Sigmoid colon (tissue), 4 donors: ENCODE results near the gene C11orf21.

ENCODE experiments used
- EP300 ChIP-seq, 4 donors: sonication (generic); formaldehyde crosslinking; IDR thresholded peaks; one replicate each; pipeline ENCODE4 v1.6.1; 2017; ENCODE audit warnings: antibody characterized with exemption in 4 of 4
- TF ChIP-seq, protein P1 (sequence below), 4 experiments: fragments of 450-650 bp in 3 of 4; fragments of 200-600 bp in 1 of 4; IDR thresholded peaks; one replicate each; pipeline ENCODE4 v1.5.1; 2016 to 2019; ENCODE audit warnings: antibody characterized with exemption in 4 of 4, mild to moderate bottlenecking in 3 of 4, moderate library complexity in 2 of 4

DNA sequence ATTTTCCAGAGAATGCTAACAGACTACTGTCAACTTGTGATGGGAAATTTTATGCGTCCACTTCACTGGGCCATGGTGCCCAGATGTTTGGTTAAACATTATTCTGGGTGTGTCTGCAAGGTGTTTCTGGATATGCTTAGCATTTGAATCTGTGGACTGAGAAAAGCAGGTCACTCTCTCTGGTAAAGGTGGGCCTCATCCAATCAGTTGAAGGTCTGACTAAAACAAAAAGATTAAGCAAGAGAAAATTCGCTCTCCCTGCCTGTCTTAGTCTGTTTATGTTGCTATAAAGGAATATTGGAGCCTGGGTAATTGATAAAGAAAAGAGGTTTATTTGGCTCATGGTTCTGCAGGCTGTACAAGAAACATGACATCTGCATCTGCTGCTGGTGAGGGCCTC is 43.3 kb upstream of the C11orf21 start:
- TF ChIP-seq, protein P1, sequence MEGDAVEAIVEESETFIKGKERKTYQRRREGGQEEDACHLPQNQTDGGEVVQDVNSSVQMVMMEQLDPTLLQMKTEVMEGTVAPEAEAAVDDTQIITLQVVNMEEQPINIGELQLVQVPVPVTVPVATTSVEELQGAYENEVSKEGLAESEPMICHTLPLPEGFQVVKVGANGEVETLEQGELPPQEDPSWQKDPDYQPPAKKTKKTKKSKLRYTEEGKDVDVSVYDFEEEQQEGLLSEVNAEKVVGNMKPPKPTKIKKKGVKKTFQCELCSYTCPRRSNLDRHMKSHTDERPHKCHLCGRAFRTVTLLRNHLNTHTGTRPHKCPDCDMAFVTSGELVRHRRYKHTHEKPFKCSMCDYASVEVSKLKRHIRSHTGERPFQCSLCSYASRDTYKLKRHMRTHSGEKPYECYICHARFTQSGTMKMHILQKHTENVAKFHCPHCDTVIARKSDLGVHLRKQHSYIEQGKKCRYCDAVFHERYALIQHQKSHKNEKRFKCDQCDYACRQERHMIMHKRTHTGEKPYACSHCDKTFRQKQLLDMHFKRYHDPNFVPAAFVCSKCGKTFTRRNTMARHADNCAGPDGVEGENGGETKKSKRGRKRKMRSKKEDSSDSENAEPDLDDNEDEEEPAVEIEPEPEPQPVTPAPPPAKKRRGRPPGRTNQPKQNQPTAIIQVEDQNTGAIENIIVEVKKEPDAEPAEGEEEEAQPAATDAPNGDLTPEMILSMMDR (IDR thresholded peaks at IDR 0.05): no peak
- TF ChIP-seq EP300 (IDR thresholded peaks at IDR 0.05): no peak
